ENCODE results near the gene DSC1. TPM values are rescaled to one million over a fixed set of nuclear protein-coding genes. Genes with fewer than 3 reads are reported as not detected.

Gene DSC1
- total and polyA plus RNA-seq, 2 of the 4 experiments (the other 2 are of a cell fraction), result not detected

DNA sequence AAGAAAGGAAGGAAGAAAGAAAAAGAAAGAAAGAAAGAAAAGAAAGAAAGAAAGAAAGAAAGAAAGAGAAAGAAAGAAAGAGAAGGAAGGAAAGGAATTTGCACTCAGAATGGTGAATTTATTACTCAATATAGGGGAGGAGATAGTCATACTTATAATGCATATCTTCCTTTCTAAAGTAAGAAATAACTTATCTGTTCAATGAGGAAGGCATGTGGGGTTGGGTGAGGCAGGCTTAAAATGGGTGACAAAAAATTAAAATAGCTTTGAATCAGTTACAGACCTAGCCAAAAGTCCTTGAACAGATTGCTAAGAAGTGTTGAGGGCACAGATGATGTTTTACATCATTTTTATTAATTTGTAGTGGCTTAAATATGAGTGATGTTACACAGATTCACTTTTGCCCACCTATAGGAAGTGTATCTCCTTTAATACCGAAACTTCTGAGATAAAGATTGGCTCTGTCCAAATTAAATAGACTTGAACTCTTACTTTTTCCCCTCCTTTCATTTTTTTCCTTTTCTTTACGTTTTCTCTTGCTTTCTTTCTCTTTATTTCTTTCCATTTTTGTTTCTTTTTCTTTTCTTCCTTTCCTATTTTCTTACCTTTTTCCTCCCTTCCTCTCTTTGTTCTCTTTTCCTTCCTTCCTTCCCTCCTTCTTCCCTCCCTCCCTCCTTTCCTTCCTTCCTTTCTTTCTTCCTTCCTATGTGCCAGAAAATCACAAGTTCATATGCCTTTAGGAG, 45.6 kb downstream of the DSC1 start:
- H3K14ac ChIP-seq (replicated peaks; ENCODE audit: low read depth, low read length), result no peak overlapping the region
- no peak overlapping the region for H2AFZ ChIP-seq (replicated peaks; ENCODE audit: low read length, poor library complexity)
- dilution Hi-C loops (cut with HindIII; ENCODE audit: low sequenced_read_pairs, unreplicated experiment), result no loop called here
- no peaks in the 10 kb centered on the region for H3K79me1 ChIP-seq (ENCODE audit: low read depth in 1 of 2, low read length in 2 of 2)
- H4K20me1 ChIP-seq (ENCODE audit: insufficient read depth, low read length), result no peaks in the 10 kb centered on the region
- no peaks in the 10 kb centered on the region for H3K27me3 ChIP-seq (ENCODE audit: control insufficient read depth, insufficient read depth, low read length)
- in situ Hi-C loops (cut with MboI; ENCODE audit: low sequenced_read_pairs), result no loop called here
- H3K23ac ChIP-seq (ENCODE audit: low read depth, low read length), result no peak overlapping the region
- no peak for DNase-seq
- H2BK120ac ChIP-seq (ENCODE audit: low read depth, low read length), result no peak overlapping the region
- ChIA-PET POLR2A (ENCODE audit: unreplicated experiment) (no interaction called here), CTCF (no interaction called here)
- H2BK20ac ChIP-seq (ENCODE audit: low read depth, low read length), result no peak overlapping the region
- 17% methylated on average over 1 of the region's 2 CpGs; no CpG with 5 or more reads in 1 of the 2 experiments for WGBS, 2 experiments (ENCODE audit: extremely low coverage in 2 of 2, insufficient read length in 1 of 2)
- H2AK9ac ChIP-seq (replicated peaks; ENCODE audit: low read depth, low read length, poor library complexity), result no peak overlapping the region
- H3K4me3 ChIP-seq (ENCODE audit: insufficient read depth, low read depth, low read length), result no peak overlapping the region
- no peak overlapping the region for H3K18ac ChIP-seq (ENCODE audit: low read depth, low read length)
- H3K9me3 ChIP-seq (ENCODE audit: control insufficient read depth, insufficient read depth, low read length), result no peaks in the 10 kb centered on the region
- H3K9ac ChIP-seq (ENCODE audit: low read depth, low read length), result no peak overlapping the region
- no TSS peak for BruUV-seq (replicated peaks)
- no peak overlapping the region for H4K8ac ChIP-seq (ENCODE audit: low read depth in 2 of 2, low read length in 2 of 2)
- no peak overlapping the region for H2AK5ac ChIP-seq (ENCODE audit: low read depth, low read length)
- no peak overlapping the region for H3K4me2 ChIP-seq (ENCODE audit: low read depth, low read length)
- H3K4me1 ChIP-seq (ENCODE audit: control insufficient read depth, insufficient read depth, low read length), result no peaks in the 10 kb centered on the region
- intact Hi-C loops (cut with micrococcal nuclease), result no loop called here
- H4K91ac ChIP-seq (ENCODE audit: insufficient read depth, low read depth, low read length), result no peak overlapping the region
- TF ChIP-seq MXI1 (IDR thresholded peaks at IDR 0.05; ENCODE audit: borderline replicate concordance, low read depth, low read length) (no peak), FOS (IDR thresholded peaks at IDR 0.05; ENCODE audit: low read depth, low read length) (no peak), NFE2L2 (IDR thresholded peaks at IDR 0.05; ENCODE audit: low read depth, low read length) (no peak), MAZ (IDR thresholded peaks at IDR 0.05; ENCODE audit: borderline replicate concordance, low read depth, low read length) (no peak), SMC3 (IDR thresholded peaks at IDR 0.05; ENCODE audit: low read depth, low read length) (no peak), MAFK (IDR thresholded peaks at IDR 0.05; ENCODE audit: low read depth, low read length) (no peak), CHD1 (IDR thresholded peaks at IDR 0.05; ENCODE audit: low read depth, low read length) (no peak), BHLHE40 (IDR thresholded peaks at IDR 0.05; ENCODE audit: low read depth, low read length) (no peak), CEBPB (IDR thresholded peaks at IDR 0.05; ENCODE audit: low read depth, low read length) (no peak), RCOR1 (IDR thresholded peaks at IDR 0.05; ENCODE audit: insufficient replicate concordance, low read length) (no peak), RFX5 (IDR thresholded peaks at IDR 0.05; ENCODE audit: low read depth, low read length) (no peak), POLR2A (IDR thresholded peaks at IDR 0.05; ENCODE audit: low read depth, low read length) (no peak), RAD21 (IDR thresholded peaks at IDR 0.05; ENCODE audit: low read length) (no peak)
- TF ChIP-seq, protein P1, sequence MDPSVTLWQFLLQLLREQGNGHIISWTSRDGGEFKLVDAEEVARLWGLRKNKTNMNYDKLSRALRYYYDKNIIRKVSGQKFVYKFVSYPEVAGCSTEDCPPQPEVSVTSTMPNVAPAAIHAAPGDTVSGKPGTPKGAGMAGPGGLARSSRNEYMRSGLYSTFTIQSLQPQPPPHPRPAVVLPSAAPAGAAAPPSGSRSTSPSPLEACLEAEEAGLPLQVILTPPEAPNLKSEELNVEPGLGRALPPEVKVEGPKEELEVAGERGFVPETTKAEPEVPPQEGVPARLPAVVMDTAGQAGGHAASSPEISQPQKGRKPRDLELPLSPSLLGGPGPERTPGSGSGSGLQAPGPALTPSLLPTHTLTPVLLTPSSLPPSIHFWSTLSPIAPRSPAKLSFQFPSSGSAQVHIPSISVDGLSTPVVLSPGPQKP (IDR thresholded peaks at IDR 0.05; ENCODE audit: borderline replicate concordance, low read depth, low read length), result no peak
- TF ChIP-seq, protein P2, sequence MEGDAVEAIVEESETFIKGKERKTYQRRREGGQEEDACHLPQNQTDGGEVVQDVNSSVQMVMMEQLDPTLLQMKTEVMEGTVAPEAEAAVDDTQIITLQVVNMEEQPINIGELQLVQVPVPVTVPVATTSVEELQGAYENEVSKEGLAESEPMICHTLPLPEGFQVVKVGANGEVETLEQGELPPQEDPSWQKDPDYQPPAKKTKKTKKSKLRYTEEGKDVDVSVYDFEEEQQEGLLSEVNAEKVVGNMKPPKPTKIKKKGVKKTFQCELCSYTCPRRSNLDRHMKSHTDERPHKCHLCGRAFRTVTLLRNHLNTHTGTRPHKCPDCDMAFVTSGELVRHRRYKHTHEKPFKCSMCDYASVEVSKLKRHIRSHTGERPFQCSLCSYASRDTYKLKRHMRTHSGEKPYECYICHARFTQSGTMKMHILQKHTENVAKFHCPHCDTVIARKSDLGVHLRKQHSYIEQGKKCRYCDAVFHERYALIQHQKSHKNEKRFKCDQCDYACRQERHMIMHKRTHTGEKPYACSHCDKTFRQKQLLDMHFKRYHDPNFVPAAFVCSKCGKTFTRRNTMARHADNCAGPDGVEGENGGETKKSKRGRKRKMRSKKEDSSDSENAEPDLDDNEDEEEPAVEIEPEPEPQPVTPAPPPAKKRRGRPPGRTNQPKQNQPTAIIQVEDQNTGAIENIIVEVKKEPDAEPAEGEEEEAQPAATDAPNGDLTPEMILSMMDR (conservative IDR thresholded peaks at IDR 0.05; ENCODE audit: low read depth, low read length), result no peak
- TF ChIP-seq, protein P3, sequence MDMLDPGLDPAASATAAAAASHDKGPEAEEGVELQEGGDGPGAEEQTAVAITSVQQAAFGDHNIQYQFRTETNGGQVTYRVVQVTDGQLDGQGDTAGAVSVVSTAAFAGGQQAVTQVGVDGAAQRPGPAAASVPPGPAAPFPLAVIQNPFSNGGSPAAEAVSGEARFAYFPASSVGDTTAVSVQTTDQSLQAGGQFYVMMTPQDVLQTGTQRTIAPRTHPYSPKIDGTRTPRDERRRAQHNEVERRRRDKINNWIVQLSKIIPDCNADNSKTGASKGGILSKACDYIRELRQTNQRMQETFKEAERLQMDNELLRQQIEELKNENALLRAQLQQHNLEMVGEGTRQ (IDR thresholded peaks at IDR 0.05; ENCODE audit: low read depth, low read length), result no peak
- H3K36me3 ChIP-seq (ENCODE audit: control insufficient read depth, insufficient read depth, low read length), result no peaks in the 10 kb centered on the region
- no peak overlapping the region for H3K56ac ChIP-seq (ENCODE audit: extremely low read depth, insufficient read depth, low read length)
- H3K27ac ChIP-seq (ENCODE audit: insufficient read depth, low read length), result no peak overlapping the region
- H3K9me1 ChIP-seq (ENCODE audit: insufficient read depth, low read length), result no peaks in the 10 kb centered on the region
- H2BK5ac ChIP-seq (ENCODE audit: low read depth, low read length, poor library complexity, severe bottlenecking), result no peak overlapping the region
- no peak overlapping the region for H2BK15ac ChIP-seq (ENCODE audit: low read depth, low read length)
- no peak overlapping the region for H3K4ac ChIP-seq (ENCODE audit: low read depth, low read length)
- ATAC-seq (ENCODE audit: low read depth), result no peak
- H4K5ac ChIP-seq (ENCODE audit: low read depth, low read length), result no peak overlapping the region
